ENCODE data around the gene C4orf17. TPM values are rescaled to one million over a fixed set of nuclear protein-coding genes. Genes with fewer than 3 reads are reported as not detected.

Gene C4orf17
- total RNA-seq = not detected in 2 replicates

GRCh38 chr4:99510721-99511120 lies at the start of gene C4orf17:
TSS of gene C4orf17 (plus strand) at chr4:99511021. CDS start at chr4:99513082, 2,061 bp downstream.

DNA sequence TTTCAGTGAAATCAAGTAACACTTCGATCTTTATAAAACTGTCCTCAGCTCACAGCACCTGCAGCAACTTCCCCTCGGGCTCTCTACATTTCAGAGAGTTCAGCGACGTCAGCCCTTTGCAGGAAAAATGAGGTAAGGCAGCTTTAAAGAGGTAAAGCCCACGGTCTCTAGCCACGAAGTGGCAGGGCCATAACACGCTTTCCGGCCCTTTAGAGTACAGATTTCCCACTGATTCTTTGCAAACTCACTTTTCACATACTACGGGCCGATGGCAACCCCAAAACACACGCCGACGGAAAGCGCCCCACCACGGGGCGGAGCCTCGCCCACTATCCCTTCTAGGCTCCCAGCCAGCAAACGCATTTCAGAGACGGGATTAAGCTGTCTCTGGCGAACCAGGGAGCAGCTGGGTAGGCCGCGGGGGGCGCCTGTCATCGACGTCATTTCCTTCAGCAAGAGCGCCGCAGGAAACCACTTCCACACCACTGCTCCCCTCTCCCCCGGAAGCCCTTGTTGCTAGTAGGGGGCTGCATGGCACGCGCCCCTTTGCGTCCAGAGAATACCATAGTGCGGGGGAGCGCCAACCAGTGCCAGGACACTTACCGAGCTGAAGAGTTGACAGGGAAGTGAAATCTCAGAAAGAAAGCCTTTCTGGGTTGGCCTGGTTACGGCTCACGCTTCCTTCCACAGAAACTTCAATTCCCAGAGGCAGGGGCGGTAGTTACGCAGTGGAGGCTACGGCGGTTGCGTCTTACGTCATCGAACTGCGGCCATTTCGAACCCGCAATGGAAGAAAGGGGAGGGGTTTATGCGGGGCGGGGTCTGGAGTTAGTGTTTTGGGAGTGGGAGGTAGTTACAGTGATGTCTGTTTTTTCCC lies 52.7 kb downstream of the C4orf17 start, which contains the start of gene TRMT10A:
Gene TRMT10A, minus strand, starts transcription at position 730 of the 877 bp plus-strand sequence. CDS start 4,701 bp downstream, outside the sequence.

GRCh38 chr4:99574530-99575324 lies 63.9 kb downstream of the C4orf17 start, which contains the start of gene MTTP:
TSS of gene MTTP (plus strand) at chr4:99574824. CDS start at chr4:99574910, 86 bp downstream.

Other genes starting within 250 kb of the C4orf17 start
- not detected in 2 replicates for gene ADH1A, start 220.0 kb upstream of the C4orf17 start, total RNA-seq
- not detected in 2 replicates for gene ADH1B, start 189.6 kb upstream of the C4orf17 start, total RNA-seq
- not detected in 2 replicates for gene ADH1C, start 158.3 kb upstream of the C4orf17 start, total RNA-seq
- gene ADH7, start 75.7 kb upstream of the C4orf17 start, total RNA-seq = not detected in 2 replicates
- gene TRMT10A, start 53.0 kb downstream of the C4orf17 start, total RNA-seq = 1.9 and 3.6 TPM in 2 replicates
- gene MTTP, start 63.8 kb downstream of the C4orf17 start, total RNA-seq = 0.13 TPM in 1 of 2 replicates, not detected in the other
- not detected in 2 replicates for gene C4orf54, start 146.8 kb downstream of the C4orf17 start, total RNA-seq